ENCODE measurements around the gene COMTD1.

GRCh38 chr10:75211007-75211691 is 24.6 kb downstream of the COMTD1 start:
- TF ChIP-seq CTCF (IDR thresholded peaks at IDR 0.05; ENCODE audit: poor library complexity) (no peak), EZH2phosphoT487 (IDR thresholded peaks at IDR 0.05; ENCODE audit: low read depth, severe bottlenecking, unreplicated experiment) (no peak), EZH2 (IDR thresholded peaks at IDR 0.05; ENCODE audit: borderline replicate concordance) (no peak)
